LoVo (cell line): Measurements from ENCODE around the gene MAST4.

ENCODE experiments used
- DNase-seq: peaks from one replicate; pipeline ENCODE4 v3.0.0-alpha.2; 2016; ENCODE audit warnings: low spot score

MAST4 gene

GRCh38 chr5:67214707-67215447 lies 618.7 kb downstream of the MAST4 start:
- no peak for DNase-seq

GRCh38 chr5:67215519-67216471 lies 619.6 kb downstream of the MAST4 start:
- no peak for DNase-seq

GRCh38 chr5:67216564-67216963 lies 620.4 kb downstream of the MAST4 start:
- DNase-seq: no peak
